Measurements from ENCODE around the gene KREMEN2. TPM values are rescaled to one million over a fixed set of nuclear protein-coding genes. Genes with fewer than 3 reads are reported as not detected.

KREMEN2 gene
- total and polyA plus RNA-seq, 2 of the 8 experiments (the other 6 are each of a cell fraction or from before 2014, with no cell fraction given) = 6.6 to 7.0 TPM

DNA sequence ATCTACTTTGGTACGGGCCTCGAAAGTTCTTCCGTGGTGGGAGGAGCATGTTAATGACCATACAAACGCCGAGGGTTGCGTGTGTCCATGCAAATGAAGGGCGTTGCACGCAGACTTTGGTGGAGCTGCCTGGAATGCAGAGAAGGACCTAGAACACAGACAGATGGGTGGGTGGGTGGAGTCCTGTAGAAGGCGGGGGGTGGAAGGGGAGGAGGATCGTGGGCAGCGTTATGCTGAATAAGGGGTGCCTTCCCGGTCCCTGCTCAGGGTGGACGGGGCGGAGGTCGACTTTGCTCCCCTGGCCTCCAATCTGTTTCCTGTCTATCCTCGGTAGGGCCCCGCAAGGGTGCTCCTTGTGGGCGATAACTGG lies 4.3 kb downstream of the KREMEN2 start:
- H4K8ac ChIP-seq (ENCODE audit: extremely low read depth, insufficient read depth, low read length) = peak overlapping the region; percentile 75; the same call in 1 of the 2 replicates
- FAIRE-seq (no peak), DNase-seq (ENCODE audit: low read depth in 1 of 2, low spot score in 2 of 2) (no peak)
- peak overlapping the region; percentile 71 to 94 (median 78); a peak in 6 of 8 replicates for H3K4me3 ChIP-seq (ENCODE audit: extremely low read depth in 1 of 4, insufficient read depth in 2 of 4, low read depth in 3 of 4, low read length in 4 of 4)
- no peak overlapping the region for H4K5ac ChIP-seq (ENCODE audit: insufficient read length, low read depth, low read length)
- no peak overlapping the region for H3K18ac ChIP-seq (ENCODE audit: extremely low read depth, low read length)
- ChIA-PET CTCF (ENCODE audit: partially characterized antibody) (interaction anchor here (1.5 to 1.8 kb wide), 5 partner anchors 13 to 57 kb away, joined by 3 to 6 read pairs (median 5); partner anchors contain the start of gene FLYWCH1), POLR2A (ENCODE audit: partially characterized antibody) (interaction anchor here (1.2 to 25.4 kb wide), 7 partner anchors 8 to 197 kb away, joined by 3 to 455 read pairs (median 11); partner anchors contain the start of genes CLDN6, HCFC1R1, PKMYT1 and THOC6)
- H2AK5ac ChIP-seq (ENCODE audit: low read depth, low read length) = no peak overlapping the region
- H3K9me3 ChIP-seq (ENCODE audit: insufficient read depth in 2 of 2, low read depth in 1 of 2, low read length in 1 of 2) = no peaks in the 10 kb centered on the region
- no peak overlapping the region for H4K91ac ChIP-seq (replicated peaks; ENCODE audit: insufficient read length, low read length)
- H2BK120ac ChIP-seq (replicated peaks; ENCODE audit: low read depth, low read length) = no peak overlapping the region
- no peak overlapping the region for H2BK20ac ChIP-seq (ENCODE audit: low read length)
- peak overlapping the region; percentile 55; the same call in 1 of the 2 replicates for H2BK12ac ChIP-seq (ENCODE audit: low read depth, low read length)
- no peak overlapping the region for H3K4ac ChIP-seq (replicated peaks; ENCODE audit: insufficient read length, low read depth, low read length)
- H3K56ac ChIP-seq (replicated peaks; ENCODE audit: insufficient read length, low read depth, low read length) = no peak overlapping the region
- peaks cover 22% of the 10 kb centered on the region for H3K23me2 ChIP-seq (ENCODE audit: low read depth, low read length)
- TF ChIP-seq TCF12 (IDR thresholded peaks at IDR 0.05; ENCODE audit: low read depth, low read length) = no peak
- no peak for TF ChIP-seq TBP (IDR thresholded peaks at IDR 0.05; ENCODE audit: low read depth, low read length)
- TF ChIP-seq KDM4A (IDR thresholded peaks at IDR 0.05; ENCODE audit: low read depth, low read length, severe bottlenecking) = no peak
- no peak for TF ChIP-seq POU5F1 (IDR thresholded peaks at IDR 0.05; ENCODE audit: low read depth, low read length)
- no peak for TF ChIP-seq SUZ12 (IDR thresholded peaks at IDR 0.05; ENCODE audit: low read length)
- no peak for TF ChIP-seq PHF8 (conservative IDR thresholded peaks at IDR 0.05; ENCODE audit: low read depth, low read length)
- TF ChIP-seq TAF1 (IDR thresholded peaks at IDR 0.05; ENCODE audit: low read depth, low read length) = no peak
- no peak for TF ChIP-seq YY1 (IDR thresholded peaks at IDR 0.05; ENCODE audit: low read depth, low read length)
- no peak for TF ChIP-seq BCL11A (IDR thresholded peaks at IDR 0.05; ENCODE audit: low read depth in 2 of 2, low read length in 2 of 2)
- no peak for TF ChIP-seq CTBP2 (IDR thresholded peaks at IDR 0.05; ENCODE audit: borderline replicate concordance, insufficient read depth, insufficient read length, low read length)
- no peak for TF ChIP-seq NRF1 (IDR thresholded peaks at IDR 0.05; ENCODE audit: low read depth, low read length)
- peaks cover 6 to 13% (median 8%) of the 10 kb centered on the region in 4 experiments; a peak in 6 of 8 replicates for H3K36me3 ChIP-seq (ENCODE audit: control insufficient read depth in 2 of 4, insufficient read depth in 4 of 4, low read length in 3 of 4)
- H4K20me1 ChIP-seq (replicated peaks in 1 of 2; ENCODE audit: control insufficient read depth in 1 of 2, insufficient read depth in 2 of 2, low read length in 2 of 2) = peaks cover 17 to 26% of the 10 kb centered on the region in 2 experiments
- peaks cover 9% of the 10 kb centered on the region for H3K79me1 ChIP-seq (ENCODE audit: low read depth, low read length)
- peaks cover 0 to 31% (median 15%) of the 10 kb centered on the region in 4 experiments; a peak in 6 of 7 replicates for H3K4me1 ChIP-seq (replicated peaks in 1 of 4; ENCODE audit: control insufficient read depth in 3 of 4, insufficient read depth in 4 of 4, low read length in 3 of 4)
- peak overlapping the region; percentile 81 to 100 for H3K4me2 ChIP-seq (ENCODE audit: insufficient read depth in 1 of 2, low read depth in 2 of 2, low read length in 2 of 2)
- no peak overlapping the region for H2BK15ac ChIP-seq (ENCODE audit: low read length)
- H3K27ac ChIP-seq (ENCODE audit: low read depth, low read length) = no peak overlapping the region
- peaks cover 15 to 32% (median 23%) of the 10 kb centered on the region in 4 experiments; a peak in 6 of 7 replicates for H3K27me3 ChIP-seq (replicated peaks in 1 of 4; ENCODE audit: control insufficient read depth in 3 of 4, extremely low read depth in 1 of 4, insufficient read depth in 3 of 4, low read length in 3 of 4)
- H3K14ac ChIP-seq (ENCODE audit: insufficient read length) = no peak overlapping the region
- H3K9ac ChIP-seq (replicated peaks in 1 of 4; ENCODE audit: extremely low read depth in 1 of 4, low read depth in 3 of 4, low read length in 3 of 4) = no peak overlapping the region
- no peak overlapping the region for H3K23ac ChIP-seq (ENCODE audit: insufficient read length)
- 0 out of 2 replicates have a peak overlapping the region, but pooled peaks have one; percentile 44 for H2BK5ac ChIP-seq (ENCODE audit: low read depth, low read length)
- peaks cover 0 to 2% of the 10 kb centered on the region in 2 experiments; a peak in 1 of 4 replicates for H3K79me2 ChIP-seq (ENCODE audit: control insufficient read depth in 1 of 2, insufficient read depth in 2 of 2, low read length in 2 of 2)
- WGBS, 2 experiments (ENCODE audit: extremely low coverage in 1 of 2, insufficient coverage in 1 of 2, insufficient read length in 1 of 2, insufficient replicate concordance in 2 of 2, low coverage in 1 of 2, low lambda C conversion rate in 2 of 2, missing lambda C conversion rate in 1 of 2) = 54% methylated on average over 15 of the region's 18 CpGs; no CpG with 5 or more reads in 1 of the 2 experiments
- H2AFZ ChIP-seq (ENCODE audit: low read length) = no peak overlapping the region
